ENCODE data around the gene GIT1. TPM values are rescaled to one million over a fixed set of nuclear protein-coding genes. Genes with fewer than 3 reads are reported as not detected.
A peak's percentile ranks its signal among the peaks of the same experiment; 100 is the strongest.

The GIT1 gene
- total and polyA plus RNA-seq, 2 of the 13 experiments (the other 11 are each of a cell fraction or from before 2014, with no cell fraction given), result 14.2 to 30.8 TPM

- TF ChIP-seq, protein P1, sequence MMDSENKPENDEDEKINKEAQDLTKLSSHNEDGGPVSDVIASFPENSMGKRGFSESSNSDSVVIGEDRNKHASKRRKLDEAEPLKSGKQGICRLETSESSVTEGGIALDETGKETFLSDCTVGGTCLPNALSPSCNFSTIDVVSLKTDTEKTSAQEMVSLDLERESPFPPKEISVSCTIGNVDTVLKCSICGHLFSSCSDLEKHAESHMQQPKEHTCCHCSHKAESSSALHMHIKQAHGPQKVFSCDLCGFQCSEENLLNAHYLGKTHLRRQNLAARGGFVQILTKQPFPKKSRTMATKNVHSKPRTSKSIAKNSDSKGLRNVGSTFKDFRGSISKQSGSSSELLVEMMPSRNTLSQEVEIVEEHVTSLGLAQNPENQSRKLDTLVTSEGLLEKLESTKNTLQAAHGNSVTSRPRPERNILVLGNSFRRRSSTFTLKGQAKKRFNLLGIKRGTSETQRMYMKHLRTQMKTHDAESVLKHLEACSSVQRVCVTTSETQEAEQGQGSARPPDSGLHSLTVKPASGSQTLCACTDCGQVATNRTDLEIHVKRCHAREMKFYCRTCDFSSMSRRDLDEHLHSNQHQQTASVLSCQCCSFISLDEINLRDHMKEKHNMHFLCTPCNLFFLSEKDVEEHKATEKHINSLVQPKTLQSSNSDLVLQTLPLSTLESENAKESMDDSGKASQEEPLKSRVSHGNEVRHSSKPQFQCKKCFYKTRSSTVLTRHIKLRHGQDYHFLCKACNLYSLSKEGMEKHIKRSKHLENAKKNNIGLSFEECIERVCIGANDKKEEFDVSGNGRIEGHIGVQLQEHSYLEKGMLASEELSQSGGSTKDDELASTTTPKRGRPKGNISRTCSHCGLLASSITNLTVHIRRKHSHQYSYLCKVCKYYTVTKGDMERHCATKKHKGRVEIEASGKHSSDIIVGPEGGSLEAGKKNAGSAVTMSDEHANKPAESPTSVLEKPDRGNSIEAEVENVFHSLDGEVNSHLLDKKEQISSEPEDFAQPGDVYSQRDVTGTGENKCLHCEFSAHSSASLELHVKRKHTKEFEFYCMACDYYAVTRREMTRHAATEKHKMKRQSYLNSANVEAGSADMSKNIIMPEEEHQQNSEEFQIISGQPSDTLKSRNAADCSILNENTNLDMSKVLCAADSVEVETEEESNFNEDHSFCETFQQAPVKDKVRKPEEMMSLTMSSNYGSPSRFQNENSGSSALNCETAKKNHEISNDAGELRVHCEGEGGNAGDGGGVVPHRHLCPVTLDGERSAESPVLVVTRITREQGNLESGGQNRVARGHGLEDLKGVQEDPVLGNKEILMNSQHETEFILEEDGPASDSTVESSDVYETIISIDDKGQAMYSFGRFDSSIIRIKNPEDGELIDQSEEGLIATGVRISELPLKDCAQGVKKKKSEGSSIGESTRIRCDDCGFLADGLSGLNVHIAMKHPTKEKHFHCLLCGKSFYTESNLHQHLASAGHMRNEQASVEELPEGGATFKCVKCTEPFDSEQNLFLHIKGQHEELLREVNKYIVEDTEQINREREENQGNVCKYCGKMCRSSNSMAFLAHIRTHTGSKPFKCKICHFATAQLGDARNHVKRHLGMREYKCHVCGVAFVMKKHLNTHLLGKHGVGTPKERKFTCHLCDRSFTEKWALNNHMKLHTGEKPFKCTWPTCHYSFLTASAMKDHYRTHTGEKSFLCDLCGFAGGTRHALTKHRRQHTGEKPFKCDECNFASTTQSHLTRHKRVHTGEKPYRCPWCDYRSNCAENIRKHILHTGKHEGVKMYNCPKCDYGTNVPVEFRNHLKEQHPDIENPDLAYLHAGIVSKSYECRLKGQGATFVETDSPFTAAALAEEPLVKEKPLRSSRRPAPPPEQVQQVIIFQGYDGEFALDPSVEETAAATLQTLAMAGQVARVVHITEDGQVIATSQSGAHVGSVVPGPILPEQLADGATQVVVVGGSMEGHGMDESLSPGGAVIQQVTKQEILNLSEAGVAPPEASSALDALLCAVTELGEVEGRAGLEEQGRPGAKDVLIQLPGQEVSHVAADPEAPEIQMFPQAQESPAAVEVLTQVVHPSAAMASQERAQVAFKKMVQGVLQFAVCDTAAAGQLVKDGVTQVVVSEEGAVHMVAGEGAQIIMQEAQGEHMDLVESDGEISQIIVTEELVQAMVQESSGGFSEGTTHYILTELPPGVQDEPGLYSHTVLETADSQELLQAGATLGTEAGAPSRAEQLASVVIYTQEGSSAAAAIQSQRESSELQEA (CRISPR knock-in tag; IDR thresholded peaks at IDR 0.05; ENCODE audit: not compliant biosample characterization), result peak; percentile 10
- peak; percentile 69 for TF ChIP-seq ZNF333 (CRISPR knock-in tag; IDR thresholded peaks at IDR 0.05; ENCODE audit: borderline replicate concordance)
- TF ChIP-seq, protein P2, sequence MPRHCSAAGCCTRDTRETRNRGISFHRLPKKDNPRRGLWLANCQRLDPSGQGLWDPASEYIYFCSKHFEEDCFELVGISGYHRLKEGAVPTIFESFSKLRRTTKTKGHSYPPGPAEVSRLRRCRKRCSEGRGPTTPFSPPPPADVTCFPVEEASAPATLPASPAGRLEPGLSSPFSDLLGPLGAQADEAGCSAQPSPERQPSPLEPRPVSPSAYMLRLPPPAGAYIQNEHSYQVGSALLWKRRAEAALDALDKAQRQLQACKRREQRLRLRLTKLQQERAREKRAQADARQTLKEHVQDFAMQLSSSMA (CRISPR knock-in tag; IDR thresholded peaks at IDR 0.05), result peak; percentile 82; the same call in 1 of the 2 replicates
- no peak for TF ChIP-seq RBM39 (IDR thresholded peaks at IDR 0.05; ENCODE audit: low read depth, low read length, poor library complexity, severe bottlenecking)
- no peak for TF ChIP-seq TOE1 (CRISPR knock-in tag; IDR thresholded peaks at IDR 0.05)
- TF ChIP-seq PRPF4 (IDR thresholded peaks at IDR 0.05; ENCODE audit: low read depth, low read length, poor library complexity, severe bottlenecking), result no peak
- TF ChIP-seq ZNF230 (CRISPR knock-in tag; IDR thresholded peaks at IDR 0.05), result no peak
- TF ChIP-seq, protein P3, sequence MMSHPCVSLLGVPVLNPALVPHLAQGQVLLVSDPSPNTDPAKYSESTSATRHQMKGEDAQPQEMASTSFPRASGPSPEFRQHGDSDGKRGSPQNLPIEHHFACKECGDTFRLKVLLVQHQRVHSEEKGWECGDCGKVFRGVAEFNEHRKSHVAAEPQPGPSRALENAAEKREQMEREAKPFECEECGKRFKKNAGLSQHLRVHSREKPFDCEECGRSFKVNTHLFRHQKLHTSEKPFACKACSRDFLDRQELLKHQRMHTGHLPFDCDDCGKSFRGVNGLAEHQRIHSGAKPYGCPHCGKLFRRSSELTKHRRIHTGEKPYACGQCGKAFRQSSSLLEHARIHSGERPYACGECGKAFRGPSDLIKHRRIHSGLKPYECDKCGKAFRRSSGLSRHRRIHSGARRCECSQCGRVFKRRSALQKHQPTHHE (CRISPR knock-in tag; IDR thresholded peaks at IDR 0.05; ENCODE audit: borderline replicate concordance), result 0 out of 2 replicates have a peak, but pooled peaks have one; percentile 26
- TF ChIP-seq, protein P4, sequence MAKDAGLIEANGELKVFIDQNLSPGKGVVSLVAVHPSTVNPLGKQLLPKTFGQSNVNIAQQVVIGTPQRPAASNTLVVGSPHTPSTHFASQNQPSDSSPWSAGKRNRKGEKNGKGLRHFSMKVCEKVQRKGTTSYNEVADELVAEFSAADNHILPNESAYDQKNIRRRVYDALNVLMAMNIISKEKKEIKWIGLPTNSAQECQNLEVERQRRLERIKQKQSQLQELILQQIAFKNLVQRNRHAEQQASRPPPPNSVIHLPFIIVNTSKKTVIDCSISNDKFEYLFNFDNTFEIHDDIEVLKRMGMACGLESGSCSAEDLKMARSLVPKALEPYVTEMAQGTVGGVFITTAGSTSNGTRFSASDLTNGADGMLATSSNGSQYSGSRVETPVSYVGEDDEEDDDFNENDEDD (CRISPR knock-in tag; IDR thresholded peaks at IDR 0.05; ENCODE audit: borderline replicate concordance), result no peak
- TF ChIP-seq DR1 (CRISPR knock-in tag; IDR thresholded peaks at IDR 0.05), result peak; percentile 42; the same call in 1 of the 2 replicates
- TF ChIP-seq ZNF451 (CRISPR knock-in tag; IDR thresholded peaks at IDR 0.05), result 0 out of 2 replicates have a peak, but pooled peaks have one; percentile 32
- no peak; the same call in 1 of the 2 replicates for TF ChIP-seq KAT7 (CRISPR knock-in tag; IDR thresholded peaks at IDR 0.05; ENCODE audit: borderline replicate concordance)
- TF ChIP-seq ZNF839 (CRISPR knock-in tag; IDR thresholded peaks at IDR 0.05; ENCODE audit: borderline replicate concordance), result no peak; the same call in 1 of the 2 replicates
- 0 out of 2 replicates have a peak, but pooled peaks have one; percentile 19 for TF ChIP-seq PITX1 (CRISPR knock-in tag; IDR thresholded peaks at IDR 0.05)
- no peak for TF ChIP-seq ZNF737 (CRISPR knock-in tag; IDR thresholded peaks at IDR 0.05; ENCODE audit: borderline replicate concordance)
- no peak for TF ChIP-seq ZNF496 (CRISPR knock-in tag; IDR thresholded peaks at IDR 0.05; ENCODE audit: insufficient replicate concordance)
These were observed 23.6 kb downstream of the GIT1 start (continued) for GRCh38 chr17:29565643-29566472.
